HUDEP-2 (cell line): Measurements from ENCODE around the gene BRIP1.
"Not testable (repeated sequence)": the region's sequence is repeated elsewhere in the genome, so short reads cannot be mapped to it uniquely, and the experiment has no call there.

Source experiments
- DNase-seq, 76 experiments: peaks; one replicate each; lab custom pipeline; 2025; ENCODE audit not compliant: unreplicated experiment in 76 of 76; lab: John Stamatoyannopoulos, UW

The BRIP1 gene

GRCh38 chr17:61862975-61863800 is at the start of gene BRIP1:
TSS of gene BRIP1 (minus strand) at chr17:61863528. CDS start at chr17:61861539, 1,989 bp downstream.
- peak; percentile 30 to 96 (median 85) for DNase-seq

GRCh38 chr17:61908292-61909037 is 45.1 kb upstream of the BRIP1 start:
- no peak for DNase-seq

- no peak for DNase-seq
Observed at GRCh38 chr17:61907361-61907760, 44.0 kb upstream of the BRIP1 start.

- no peak for DNase-seq
Observed at GRCh38 chr17:61904094-61904710, 40.9 kb upstream of the BRIP1 start.

GRCh38 chr17:61903251-61903650 is 39.9 kb upstream of the BRIP1 start:
- no peak for DNase-seq

- no peak for DNase-seq
Observed at GRCh38 chr17:61897548-61898180, 34.3 kb upstream of the BRIP1 start.

GRCh38 chr17:61895391-61895790 is 32.1 kb upstream of the BRIP1 start:
- no peak for DNase-seq

GRCh38 chr17:61894310-61894709 is 31.0 kb upstream of the BRIP1 start:
- DNase-seq: not testable (repeated sequence)

- DNase-seq: not testable (repeated sequence)
Observed at GRCh38 chr17:61887733-61888132, 24.4 kb upstream of the BRIP1 start.

- not testable (repeated sequence) for DNase-seq
Observed at GRCh38 chr17:61885865-61886264, 22.5 kb upstream of the BRIP1 start.

- DNase-seq: no peak
Observed at GRCh38 chr17:61884864-61885263, 21.5 kb upstream of the BRIP1 start.

- DNase-seq: no peak
Observed at GRCh38 chr17:61880589-61881102, 17.3 kb upstream of the BRIP1 start.

GRCh38 chr17:61878984-61879612 is 15.8 kb upstream of the BRIP1 start:
- no peak for DNase-seq

GRCh38 chr17:61878520-61878919 is 15.2 kb upstream of the BRIP1 start:
- DNase-seq: no peak

GRCh38 chr17:61877837-61878236 is 14.5 kb upstream of the BRIP1 start:
- DNase-seq: no peak

GRCh38 chr17:61875804-61876203 is 12.5 kb upstream of the BRIP1 start:
- no peak for DNase-seq

- DNase-seq: no peak
Observed at GRCh38 chr17:61875285-61875684, 12.0 kb upstream of the BRIP1 start.

GRCh38 chr17:61874075-61874474 is 10.7 kb upstream of the BRIP1 start:
- DNase-seq: no peak

GRCh38 chr17:61872099-61872498 is 8.8 kb upstream of the BRIP1 start:
- DNase-seq: no peak

GRCh38 chr17:61869138-61869537 is 5.8 kb upstream of the BRIP1 start:
- DNase-seq: no peak
